Stomach smooth muscle (tissue), 2 donors: Measurements from ENCODE around the gene MAGEC2.

Experiments
- H3K27ac ChIP-seq: one replicate; pipeline ENCODE4 v1.7.0; 2013; ENCODE audit warnings: mild to moderate bottlenecking, low read length, inconsistent platforms
- H3K27me3 ChIP-seq, 2 donors: one replicate each; pipeline ENCODE4 v1.7.0; 2013; ENCODE audit warnings: low read length in 2 of 2; ENCODE audit not compliant: insufficient read depth in 2 of 2, control insufficient read depth in 1 of 2
- H3K36me3 ChIP-seq, 2 donors: one replicate each; pipeline ENCODE4 v1.7.0; 2013; ENCODE audit warnings: low read length in 2 of 2; ENCODE audit not compliant: control insufficient read depth in 2 of 2, insufficient read depth in 2 of 2
- H3K4me1 ChIP-seq: one replicate; pipeline ENCODE4 v1.7.0; 2013; ENCODE audit warnings: low read length; ENCODE audit not compliant: control insufficient read depth, insufficient read depth
- H3K4me3 ChIP-seq, 2 donors: one replicate each; pipeline ENCODE4 v1.7.0; 2013; ENCODE audit warnings: low read length in 2 of 2
- H3K9ac ChIP-seq, 2 donors: one replicate each; pipeline ENCODE4 v1.7.0; 2013; ENCODE audit warnings: low read length in 2 of 2, mild to moderate bottlenecking in 1 of 2
- H3K9me3 ChIP-seq, 2 donors: one replicate each; pipeline ENCODE4 v1.7.0; 2013; ENCODE audit warnings: low read length in 2 of 2; ENCODE audit not compliant: control insufficient read depth in 2 of 2
- donor health status: healthy.
- donor health status: Pancreatic carcinoma.

The MAGEC2 gene

GRCh38 chrX:142204522-142205433, at the start of gene MAGEC2:
MAGEC2 (minus strand) TSS chrX:142205290; CDS start chrX:142203987, 1,303 bp downstream.
- no peaks in the 10 kb centered on the region for H3K4me1 ChIP-seq
- H3K9ac ChIP-seq, result no peak within 1 kb of the TSS
- no peaks in the 10 kb centered on the region for H3K36me3 ChIP-seq
- no peaks in the 10 kb centered on the region for H3K27me3 ChIP-seq
- no peaks in the 10 kb centered on the region for H3K9me3 ChIP-seq
- no peak within 1 kb of the TSS for H3K27ac ChIP-seq
- H3K4me3 ChIP-seq, result no peak within 1 kb of the TSS

- no peak overlapping the region for H3K4me3 ChIP-seq
- H3K27ac ChIP-seq, result no peak overlapping the region
- no peak overlapping the region for H3K9ac ChIP-seq
- H3K4me1 ChIP-seq, result no peaks in the 10 kb centered on the region
- no peaks in the 10 kb centered on the region for H3K27me3 ChIP-seq
- H3K36me3 ChIP-seq, result no peaks in the 10 kb centered on the region
- no peaks in the 10 kb centered on the region for H3K9me3 ChIP-seq
These were observed 46.6 kb upstream of the MAGEC2 start for GRCh38 chrX:142251680-142252079.

GRCh38 chrX:142251202-142251601, 46.1 kb upstream of the MAGEC2 start:
- Histone ChIP-seq H3K4me3 (no peak overlapping the region), H3K27me3 (no peaks in the 10 kb centered on the region), H3K9ac (no peak overlapping the region)

GRCh38 chrX:142250502-142250901, 45.4 kb upstream of the MAGEC2 start:
- Histone ChIP-seq H3K4me3 (no peak overlapping the region), H3K36me3 (no peaks in the 10 kb centered on the region), H3K9me3 (no peaks in the 10 kb centered on the region), H3K4me1 (no peaks in the 10 kb centered on the region), H3K27ac (no peak overlapping the region), H3K9ac (no peak overlapping the region), H3K27me3 (no peaks in the 10 kb centered on the region)

More at GRCh38 chrX:142251202-142251601, 46.1 kb upstream of the MAGEC2 start:
- Histone ChIP-seq H3K4me1 (no peaks in the 10 kb centered on the region), H3K36me3 (no peaks in the 10 kb centered on the region), H3K27ac (no peak overlapping the region), H3K9me3 (no peaks in the 10 kb centered on the region)

GRCh38 chrX:142249721-142250120, 44.6 kb upstream of the MAGEC2 start:
- no peaks in the 10 kb centered on the region for H3K9me3 ChIP-seq
- H3K9ac ChIP-seq, result no peak overlapping the region
- no peaks in the 10 kb centered on the region for H3K27me3 ChIP-seq
- H3K4me1 ChIP-seq, result no peaks in the 10 kb centered on the region
- no peaks in the 10 kb centered on the region for H3K36me3 ChIP-seq
- no peak overlapping the region for H3K4me3 ChIP-seq
- H3K27ac ChIP-seq, result no peak overlapping the region

GRCh38 chrX:142244568-142244967, 39.5 kb upstream of the MAGEC2 start:
- Histone ChIP-seq H3K9ac (no peak overlapping the region), H3K27ac (no peak overlapping the region), H3K27me3 (no peaks in the 10 kb centered on the region), H3K4me1 (no peaks in the 10 kb centered on the region), H3K9me3 (no peaks in the 10 kb centered on the region), H3K36me3 (no peaks in the 10 kb centered on the region), H3K4me3 (no peak overlapping the region)

GRCh38 chrX:142238536-142238935, 33.4 kb upstream of the MAGEC2 start:
- H3K9me3 ChIP-seq, result no peaks in the 10 kb centered on the region
- no peak overlapping the region for H3K4me3 ChIP-seq
- no peaks in the 10 kb centered on the region for H3K27me3 ChIP-seq
- no peak overlapping the region for H3K27ac ChIP-seq
- no peak overlapping the region for H3K9ac ChIP-seq
- H3K36me3 ChIP-seq, result no peaks in the 10 kb centered on the region
- H3K4me1 ChIP-seq, result no peaks in the 10 kb centered on the region

GRCh38 chrX:142233400-142233799, 28.3 kb upstream of the MAGEC2 start:
- Histone ChIP-seq H3K4me1 (no peaks in the 10 kb centered on the region), H3K9ac (no peak overlapping the region), H3K27ac (no peak overlapping the region), H3K27me3 (no peaks in the 10 kb centered on the region), H3K4me3 (no peak overlapping the region), H3K9me3 (no peaks in the 10 kb centered on the region), H3K36me3 (no peaks in the 10 kb centered on the region)

GRCh38 chrX:142214081-142214480, 9.0 kb upstream of the MAGEC2 start:
- Histone ChIP-seq H3K36me3 (no peaks in the 10 kb centered on the region), H3K27ac (no peak overlapping the region), H3K4me3 (no peak overlapping the region), H3K4me1 (no peaks in the 10 kb centered on the region), H3K27me3 (peaks cover 0 to 3% of the 10 kb centered on the region in 2 donors), H3K9me3 (no peaks in the 10 kb centered on the region), H3K9ac (no peak overlapping the region)

- H3K4me1 ChIP-seq, result no peaks in the 10 kb centered on the region
- no peak overlapping the region for H3K9ac ChIP-seq
- no peaks in the 10 kb centered on the region for H3K9me3 ChIP-seq
- H3K36me3 ChIP-seq, result no peaks in the 10 kb centered on the region
- no peak overlapping the region for H3K4me3 ChIP-seq
- no peaks in the 10 kb centered on the region for H3K27me3 ChIP-seq
- no peak overlapping the region for H3K27ac ChIP-seq
These were observed 4.0 kb downstream of the MAGEC2 start for GRCh38 chrX:142201113-142201512.

- Histone ChIP-seq H3K27me3 (no peaks in the 10 kb centered on the region), H3K27ac (no peak overlapping the region), H3K4me1 (no peaks in the 10 kb centered on the region), H3K36me3 (no peaks in the 10 kb centered on the region), H3K9ac (no peak overlapping the region), H3K4me3 (no peak overlapping the region), H3K9me3 (peaks cover 0 to 4% of the 10 kb centered on the region in 2 donors)
These were observed 19.0 kb downstream of the MAGEC2 start for GRCh38 chrX:142186103-142186502.
